ENCODE measurements around the gene ACACA. TPM values are rescaled to one million over a fixed set of nuclear protein-coding genes. Genes with fewer than 3 reads are reported as not detected.

Gene ACACA
- total and polyA plus RNA-seq, 2 experiments from 2014 or later, result 59.6 to 164 TPM

DNA sequence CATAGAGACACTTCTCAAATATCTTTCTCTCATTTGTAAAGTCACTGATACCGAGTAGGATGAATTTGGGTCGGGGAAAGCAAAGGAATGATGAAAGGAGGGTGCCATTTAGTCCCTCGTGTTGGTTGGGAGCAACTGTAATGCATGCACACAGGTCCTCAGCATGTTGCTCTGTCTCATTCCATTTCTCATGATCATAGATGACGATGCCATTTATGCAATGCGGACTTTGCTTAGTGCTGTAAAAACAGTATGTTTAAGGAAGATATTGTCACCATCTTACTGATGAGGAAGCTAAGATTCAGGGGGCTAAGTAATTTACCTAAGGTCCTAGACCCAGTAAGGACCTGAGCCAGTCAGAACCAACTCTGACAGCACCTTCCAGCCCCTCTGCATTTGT is 357.8 kb downstream of the ACACA start:
- H3K36me3 Mint-ChIP-seq (ENCODE audit: low read depth), result 0 out of 3 replicates have a peak, but pooled peaks cover 3% of the 10 kb centered on the region
- Histone ChIP-seq H2AFZ (no peak overlapping the region), H3K4me3 (no peak overlapping the region), H3K27me3 (ENCODE audit: insufficient read depth) (no peaks in the 10 kb centered on the region), H3K36me3 (ENCODE audit: insufficient read depth) (0 out of 2 replicates have a peak, but pooled peaks cover 4% of the 10 kb centered on the region), H3K9me2 (ENCODE audit: insufficient read depth) (no peaks in the 10 kb centered on the region), H3K4me1 (ENCODE audit: insufficient read depth) (peaks cover 39% of the 10 kb centered on the region), H3F3A (replicated peaks; ENCODE audit: low read depth) (peaks cover 19% of the 10 kb centered on the region; the same call in 1 of the 2 replicates), H3K79me2 (replicated peaks; ENCODE audit: insufficient read depth) (no peaks in the 10 kb centered on the region), H3K27ac (ENCODE audit: low read depth) (peak overlapping the region; percentile 15; the same call in 1 of the 2 replicates), H3K4me2 (no peak overlapping the region), H4K20me1 (replicated peaks; ENCODE audit: insufficient read depth) (no peaks in the 10 kb centered on the region)
- no peak overlapping the region for H3K27ac Mint-ChIP-seq
- no peaks in the 10 kb centered on the region for H3K9me3 Mint-ChIP-seq
- ATAC-seq (no peak), DNase-seq (ENCODE audit: low spot score) (no peak)
- peaks cover 54% of the 10 kb centered on the region for H3K4me1 Mint-ChIP-seq
- peaks cover 11% of the 10 kb centered on the region for H3K27me3 Mint-ChIP-seq (ENCODE audit: insufficient read depth, low read depth, poor library complexity)
- H3K4me3 Mint-ChIP-seq, result no peak overlapping the region
- no peak for TF ChIP-seq STAT1 (IDR thresholded peaks at IDR 0.05; ENCODE audit: unreplicated experiment)
- TF ChIP-seq, protein P1, sequence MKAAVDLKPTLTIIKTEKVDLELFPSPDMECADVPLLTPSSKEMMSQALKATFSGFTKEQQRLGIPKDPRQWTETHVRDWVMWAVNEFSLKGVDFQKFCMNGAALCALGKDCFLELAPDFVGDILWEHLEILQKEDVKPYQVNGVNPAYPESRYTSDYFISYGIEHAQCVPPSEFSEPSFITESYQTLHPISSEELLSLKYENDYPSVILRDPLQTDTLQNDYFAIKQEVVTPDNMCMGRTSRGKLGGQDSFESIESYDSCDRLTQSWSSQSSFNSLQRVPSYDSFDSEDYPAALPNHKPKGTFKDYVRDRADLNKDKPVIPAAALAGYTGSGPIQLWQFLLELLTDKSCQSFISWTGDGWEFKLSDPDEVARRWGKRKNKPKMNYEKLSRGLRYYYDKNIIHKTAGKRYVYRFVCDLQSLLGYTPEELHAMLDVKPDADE (IDR thresholded peaks at IDR 0.05), result no peak
- TF ChIP-seq JUNB (IDR thresholded peaks at IDR 0.05; ENCODE audit: unreplicated experiment), result no peak
- no peak for TF ChIP-seq EZH2 (IDR thresholded peaks at IDR 0.05; ENCODE audit: low read depth, unreplicated experiment)

DNA sequence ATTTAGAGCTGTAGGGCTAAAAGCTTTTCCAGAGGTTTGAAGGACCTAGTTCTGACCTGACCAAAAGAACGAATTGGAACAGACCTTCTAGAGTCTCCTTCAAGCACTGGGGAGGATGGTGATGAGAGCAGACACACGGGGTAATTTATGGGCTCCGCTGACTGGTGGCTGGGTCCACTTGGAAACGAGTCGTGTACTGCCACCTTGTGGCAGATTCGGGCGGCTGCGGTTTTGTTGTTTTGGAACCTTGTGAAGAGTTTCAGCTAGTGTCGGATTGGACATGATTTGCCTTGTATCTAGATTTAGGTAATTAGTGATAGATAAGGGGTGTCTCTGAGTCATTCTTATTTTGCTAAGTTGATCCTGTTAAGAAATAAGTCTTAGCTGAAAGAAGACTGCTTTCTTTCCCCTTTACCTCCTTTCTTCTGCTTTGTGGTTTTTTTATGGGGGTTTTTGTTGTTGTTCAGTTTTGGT is 359.0 kb downstream of the ACACA start:
- Histone ChIP-seq H3K27me3 (ENCODE audit: insufficient read depth) (no peaks in the 10 kb centered on the region), H3K36me3 (ENCODE audit: insufficient read depth) (0 out of 2 replicates have a peak, but pooled peaks cover 4% of the 10 kb centered on the region), H3K4me1 (ENCODE audit: insufficient read depth) (peaks cover 48% of the 10 kb centered on the region), H3F3A (replicated peaks; ENCODE audit: low read depth) (peaks cover 17% of the 10 kb centered on the region; the same call in 1 of the 2 replicates), H3K79me2 (replicated peaks; ENCODE audit: insufficient read depth) (no peaks in the 10 kb centered on the region), H2AFZ (no peak overlapping the region), H3K4me2 (peak overlapping the region; percentile 56), H3K27ac (ENCODE audit: low read depth) (peak overlapping the region; percentile 22; the same call in 1 of the 2 replicates), H3K9me2 (ENCODE audit: insufficient read depth) (no peaks in the 10 kb centered on the region), H3K4me3 (no peak overlapping the region), H4K20me1 (replicated peaks; ENCODE audit: insufficient read depth) (peaks cover 2% of the 10 kb centered on the region; the same call in 1 of the 2 replicates)
- Mint-ChIP-seq H3K9me3 (no peaks in the 10 kb centered on the region), H3K4me3 (0 out of 3 replicates have a peak overlapping the region, but pooled peaks have one; percentile 20), H3K4me1 (peaks cover 58% of the 10 kb centered on the region), H3K27ac (peak overlapping the region; percentile 14; the same call in 1 of the 2 replicates), H3K27me3 (ENCODE audit: insufficient read depth, low read depth, poor library complexity) (peaks cover 14% of the 10 kb centered on the region), H3K36me3 (ENCODE audit: low read depth) (peaks cover 7% of the 10 kb centered on the region; the same call in 1 of the 3 replicates)
- DNase-seq (ENCODE audit: low spot score), result peak; percentile 96
- peak; percentile 87 for ATAC-seq
- TF ChIP-seq, protein P2, sequence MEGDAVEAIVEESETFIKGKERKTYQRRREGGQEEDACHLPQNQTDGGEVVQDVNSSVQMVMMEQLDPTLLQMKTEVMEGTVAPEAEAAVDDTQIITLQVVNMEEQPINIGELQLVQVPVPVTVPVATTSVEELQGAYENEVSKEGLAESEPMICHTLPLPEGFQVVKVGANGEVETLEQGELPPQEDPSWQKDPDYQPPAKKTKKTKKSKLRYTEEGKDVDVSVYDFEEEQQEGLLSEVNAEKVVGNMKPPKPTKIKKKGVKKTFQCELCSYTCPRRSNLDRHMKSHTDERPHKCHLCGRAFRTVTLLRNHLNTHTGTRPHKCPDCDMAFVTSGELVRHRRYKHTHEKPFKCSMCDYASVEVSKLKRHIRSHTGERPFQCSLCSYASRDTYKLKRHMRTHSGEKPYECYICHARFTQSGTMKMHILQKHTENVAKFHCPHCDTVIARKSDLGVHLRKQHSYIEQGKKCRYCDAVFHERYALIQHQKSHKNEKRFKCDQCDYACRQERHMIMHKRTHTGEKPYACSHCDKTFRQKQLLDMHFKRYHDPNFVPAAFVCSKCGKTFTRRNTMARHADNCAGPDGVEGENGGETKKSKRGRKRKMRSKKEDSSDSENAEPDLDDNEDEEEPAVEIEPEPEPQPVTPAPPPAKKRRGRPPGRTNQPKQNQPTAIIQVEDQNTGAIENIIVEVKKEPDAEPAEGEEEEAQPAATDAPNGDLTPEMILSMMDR (conservative IDR thresholded peaks at IDR 0.05; ENCODE audit: low read depth in 2 of 2), result peak; percentile 90 to 99
- TF ChIP-seq, protein P3, sequence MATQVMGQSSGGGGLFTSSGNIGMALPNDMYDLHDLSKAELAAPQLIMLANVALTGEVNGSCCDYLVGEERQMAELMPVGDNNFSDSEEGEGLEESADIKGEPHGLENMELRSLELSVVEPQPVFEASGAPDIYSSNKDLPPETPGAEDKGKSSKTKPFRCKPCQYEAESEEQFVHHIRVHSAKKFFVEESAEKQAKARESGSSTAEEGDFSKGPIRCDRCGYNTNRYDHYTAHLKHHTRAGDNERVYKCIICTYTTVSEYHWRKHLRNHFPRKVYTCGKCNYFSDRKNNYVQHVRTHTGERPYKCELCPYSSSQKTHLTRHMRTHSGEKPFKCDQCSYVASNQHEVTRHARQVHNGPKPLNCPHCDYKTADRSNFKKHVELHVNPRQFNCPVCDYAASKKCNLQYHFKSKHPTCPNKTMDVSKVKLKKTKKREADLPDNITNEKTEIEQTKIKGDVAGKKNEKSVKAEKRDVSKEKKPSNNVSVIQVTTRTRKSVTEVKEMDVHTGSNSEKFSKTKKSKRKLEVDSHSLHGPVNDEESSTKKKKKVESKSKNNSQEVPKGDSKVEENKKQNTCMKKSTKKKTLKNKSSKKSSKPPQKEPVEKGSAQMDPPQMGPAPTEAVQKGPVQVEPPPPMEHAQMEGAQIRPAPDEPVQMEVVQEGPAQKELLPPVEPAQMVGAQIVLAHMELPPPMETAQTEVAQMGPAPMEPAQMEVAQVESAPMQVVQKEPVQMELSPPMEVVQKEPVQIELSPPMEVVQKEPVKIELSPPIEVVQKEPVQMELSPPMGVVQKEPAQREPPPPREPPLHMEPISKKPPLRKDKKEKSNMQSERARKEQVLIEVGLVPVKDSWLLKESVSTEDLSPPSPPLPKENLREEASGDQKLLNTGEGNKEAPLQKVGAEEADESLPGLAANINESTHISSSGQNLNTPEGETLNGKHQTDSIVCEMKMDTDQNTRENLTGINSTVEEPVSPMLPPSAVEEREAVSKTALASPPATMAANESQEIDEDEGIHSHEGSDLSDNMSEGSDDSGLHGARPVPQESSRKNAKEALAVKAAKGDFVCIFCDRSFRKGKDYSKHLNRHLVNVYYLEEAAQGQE (IDR thresholded peaks at IDR 0.05; ENCODE audit: unreplicated experiment), result peak; percentile 2
- no peak for TF ChIP-seq STAT1 (IDR thresholded peaks at IDR 0.05; ENCODE audit: unreplicated experiment)
- no peak for TF ChIP-seq JUNB (IDR thresholded peaks at IDR 0.05; ENCODE audit: unreplicated experiment)
- TF ChIP-seq, protein P4, sequence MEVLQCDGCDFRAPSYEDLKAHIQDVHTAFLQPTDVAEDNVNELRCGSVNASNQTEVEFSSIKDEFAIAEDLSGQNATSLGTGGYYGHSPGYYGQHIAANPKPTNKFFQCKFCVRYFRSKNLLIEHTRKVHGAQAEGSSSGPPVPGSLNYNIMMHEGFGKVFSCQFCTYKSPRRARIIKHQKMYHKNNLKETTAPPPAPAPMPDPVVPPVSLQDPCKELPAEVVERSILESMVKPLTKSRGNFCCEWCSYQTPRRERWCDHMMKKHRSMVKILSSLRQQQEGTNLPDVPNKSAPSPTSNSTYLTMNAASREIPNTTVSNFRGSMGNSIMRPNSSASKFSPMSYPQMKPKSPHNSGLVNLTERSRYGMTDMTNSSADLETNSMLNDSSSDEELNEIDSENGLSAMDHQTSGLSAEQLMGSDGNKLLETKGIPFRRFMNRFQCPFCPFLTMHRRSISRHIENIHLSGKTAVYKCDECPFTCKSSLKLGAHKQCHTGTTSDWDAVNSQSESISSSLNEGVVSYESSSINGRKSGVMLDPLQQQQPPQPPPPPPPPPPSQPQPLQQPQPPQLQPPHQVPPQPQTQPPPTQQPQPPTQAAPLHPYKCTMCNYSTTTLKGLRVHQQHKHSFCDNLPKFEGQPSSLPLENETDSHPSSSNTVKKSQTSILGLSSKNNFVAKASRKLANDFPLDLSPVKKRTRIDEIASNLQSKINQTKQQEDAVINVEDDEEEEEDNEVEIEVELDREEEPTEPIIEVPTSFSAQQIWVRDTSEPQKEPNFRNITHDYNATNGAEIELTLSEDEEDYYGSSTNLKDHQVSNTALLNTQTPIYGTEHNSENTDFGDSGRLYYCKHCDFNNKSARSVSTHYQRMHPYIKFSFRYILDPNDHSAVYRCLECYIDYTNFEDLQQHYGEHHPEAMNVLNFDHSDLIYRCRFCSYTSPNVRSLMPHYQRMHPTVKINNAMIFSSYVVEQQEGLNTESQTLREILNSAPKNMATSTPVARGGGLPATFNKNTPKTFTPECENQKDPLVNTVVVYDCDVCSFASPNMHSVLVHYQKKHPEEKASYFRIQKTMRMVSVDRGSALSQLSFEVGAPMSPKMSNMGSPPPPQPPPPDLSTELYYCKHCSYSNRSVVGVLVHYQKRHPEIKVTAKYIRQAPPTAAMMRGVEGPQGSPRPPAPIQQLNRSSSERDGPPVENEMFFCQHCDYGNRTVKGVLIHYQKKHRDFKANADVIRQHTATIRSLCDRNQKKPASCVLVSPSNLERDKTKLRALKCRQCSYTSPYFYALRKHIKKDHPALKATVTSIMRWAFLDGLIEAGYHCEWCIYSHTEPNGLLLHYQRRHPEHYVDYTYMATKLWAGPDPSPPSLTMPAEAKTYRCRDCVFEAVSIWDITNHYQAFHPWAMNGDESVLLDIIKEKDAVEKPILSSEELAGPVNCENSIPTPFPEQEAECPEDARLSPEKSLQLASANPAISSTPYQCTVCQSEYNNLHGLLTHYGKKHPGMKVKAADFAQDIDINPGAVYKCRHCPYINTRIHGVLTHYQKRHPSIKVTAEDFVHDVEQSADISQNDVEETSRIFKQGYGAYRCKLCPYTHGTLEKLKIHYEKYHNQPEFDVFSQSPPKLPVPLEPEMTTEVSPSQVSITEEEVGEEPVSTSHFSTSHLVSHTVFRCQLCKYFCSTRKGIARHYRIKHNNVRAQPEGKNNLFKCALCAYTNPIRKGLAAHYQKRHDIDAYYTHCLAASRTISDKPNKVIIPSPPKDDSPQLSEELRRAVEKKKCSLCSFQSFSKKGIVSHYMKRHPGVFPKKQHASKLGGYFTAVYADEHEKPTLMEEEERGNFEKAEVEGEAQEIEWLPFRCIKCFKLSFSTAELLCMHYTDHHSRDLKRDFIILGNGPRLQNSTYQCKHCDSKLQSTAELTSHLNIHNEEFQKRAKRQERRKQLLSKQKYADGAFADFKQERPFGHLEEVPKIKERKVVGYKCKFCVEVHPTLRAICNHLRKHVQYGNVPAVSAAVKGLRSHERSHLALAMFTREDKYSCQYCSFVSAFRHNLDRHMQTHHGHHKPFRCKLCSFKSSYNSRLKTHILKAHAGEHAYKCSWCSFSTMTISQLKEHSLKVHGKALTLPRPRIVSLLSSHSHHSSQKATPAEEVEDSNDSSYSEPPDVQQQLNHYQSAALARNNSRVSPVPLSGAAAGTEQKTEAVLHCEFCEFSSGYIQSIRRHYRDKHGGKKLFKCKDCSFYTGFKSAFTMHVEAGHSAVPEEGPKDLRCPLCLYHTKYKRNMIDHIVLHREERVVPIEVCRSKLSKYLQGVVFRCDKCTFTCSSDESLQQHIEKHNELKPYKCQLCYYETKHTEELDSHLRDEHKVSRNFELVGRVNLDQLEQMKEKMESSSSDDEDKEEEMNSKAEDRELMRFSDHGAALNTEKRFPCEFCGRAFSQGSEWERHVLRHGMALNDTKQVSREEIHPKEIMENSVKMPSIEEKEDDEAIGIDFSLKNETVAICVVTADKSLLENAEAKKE (CRISPR knock-in tag; IDR thresholded peaks at IDR 0.05), result 0 out of 2 replicates have a peak, but pooled peaks have one; percentile 50

Data from GM23338 (cell line).